Measurements from ENCODE around the gene GFER. TPM values are rescaled to one million over a fixed set of nuclear protein-coding genes. Genes with fewer than 3 reads are reported as not detected.

Gene GFER
- total RNA-seq, 1 experiment from 2014 or later = 24.1 TPM

DNA sequence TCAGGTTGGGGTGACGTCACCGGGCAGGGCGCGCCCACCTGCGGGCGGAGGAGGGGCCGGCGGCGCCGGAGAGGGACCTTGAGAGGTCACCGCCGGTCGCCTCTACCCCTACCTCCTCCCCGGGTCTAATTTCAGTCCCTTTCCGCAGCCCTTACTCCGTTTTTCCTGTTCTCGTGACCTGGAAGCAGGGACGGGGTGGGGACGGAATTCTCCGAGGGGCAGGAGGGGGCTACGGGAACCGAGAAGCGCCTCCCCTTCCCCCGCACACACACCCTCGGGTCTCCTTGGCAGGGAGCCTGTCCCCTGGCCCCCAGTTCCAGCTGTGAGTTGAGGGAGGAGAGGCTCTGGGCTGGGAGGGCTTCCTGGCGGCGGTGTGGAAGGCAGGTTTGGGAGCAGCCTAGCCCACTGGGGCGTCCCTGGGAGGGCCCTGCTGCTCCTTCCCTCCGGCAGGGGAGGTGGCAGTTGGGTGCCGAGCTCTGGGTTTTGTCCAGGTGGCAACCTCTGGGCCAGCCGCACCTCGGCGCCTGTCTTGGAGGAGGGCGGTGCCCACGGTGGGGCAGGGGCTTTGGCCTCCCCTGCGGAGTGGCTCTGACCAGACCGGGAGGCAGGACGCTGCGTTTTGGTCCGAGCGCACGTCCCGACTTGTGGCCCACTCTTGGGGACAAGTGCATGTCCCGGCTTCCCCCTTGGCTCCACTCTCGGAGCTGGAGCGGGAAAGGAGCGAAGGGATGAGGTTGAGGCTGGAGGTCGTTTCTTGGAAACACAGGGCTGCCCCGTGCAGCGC lies 6.5 kb downstream of the GFER start:
- no peak for DNase-seq (ENCODE audit: low spot score)

DNA sequence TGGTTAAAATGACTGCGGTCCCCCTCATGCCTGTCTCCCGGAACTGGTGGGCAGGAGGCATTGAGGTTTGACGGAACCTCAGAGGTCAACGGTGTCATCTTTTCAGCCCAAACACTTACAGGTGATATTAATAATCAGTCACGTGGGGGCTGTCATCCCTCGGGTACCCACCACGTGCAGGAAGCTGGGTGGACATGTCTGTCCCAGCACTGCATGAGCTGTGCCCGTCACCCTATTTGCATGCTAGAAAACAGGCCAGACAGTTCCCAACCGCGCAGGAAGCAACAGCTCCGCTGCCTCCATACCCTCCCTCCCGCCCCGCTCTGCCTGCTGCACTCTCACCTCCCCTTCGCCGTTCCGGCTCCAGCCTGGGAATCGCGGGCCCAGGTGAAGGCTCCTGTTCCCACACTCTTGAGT lies 7.2 kb downstream of the GFER start:
- DNase-seq (ENCODE audit: low spot score) = no peak

DNA sequence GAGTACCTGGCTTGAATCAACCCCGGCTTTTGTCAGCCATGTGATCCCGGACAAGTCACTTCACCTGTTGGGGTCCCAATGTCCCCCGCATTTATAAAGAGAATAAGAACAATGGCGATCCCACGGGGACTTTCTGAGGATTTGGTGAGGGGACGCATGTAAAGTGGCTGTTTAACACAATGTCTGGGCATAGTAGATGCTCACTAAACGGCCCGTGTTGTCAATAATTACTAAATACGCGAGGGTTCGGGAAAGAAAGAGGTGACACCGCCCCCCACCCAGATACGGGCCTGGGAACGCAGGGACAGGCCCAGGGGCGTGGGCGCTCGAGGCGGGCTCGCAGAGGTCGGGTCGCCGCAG lies 7.6 kb downstream of the GFER start:
- DNase-seq (ENCODE audit: low spot score) = no peak

DNA sequence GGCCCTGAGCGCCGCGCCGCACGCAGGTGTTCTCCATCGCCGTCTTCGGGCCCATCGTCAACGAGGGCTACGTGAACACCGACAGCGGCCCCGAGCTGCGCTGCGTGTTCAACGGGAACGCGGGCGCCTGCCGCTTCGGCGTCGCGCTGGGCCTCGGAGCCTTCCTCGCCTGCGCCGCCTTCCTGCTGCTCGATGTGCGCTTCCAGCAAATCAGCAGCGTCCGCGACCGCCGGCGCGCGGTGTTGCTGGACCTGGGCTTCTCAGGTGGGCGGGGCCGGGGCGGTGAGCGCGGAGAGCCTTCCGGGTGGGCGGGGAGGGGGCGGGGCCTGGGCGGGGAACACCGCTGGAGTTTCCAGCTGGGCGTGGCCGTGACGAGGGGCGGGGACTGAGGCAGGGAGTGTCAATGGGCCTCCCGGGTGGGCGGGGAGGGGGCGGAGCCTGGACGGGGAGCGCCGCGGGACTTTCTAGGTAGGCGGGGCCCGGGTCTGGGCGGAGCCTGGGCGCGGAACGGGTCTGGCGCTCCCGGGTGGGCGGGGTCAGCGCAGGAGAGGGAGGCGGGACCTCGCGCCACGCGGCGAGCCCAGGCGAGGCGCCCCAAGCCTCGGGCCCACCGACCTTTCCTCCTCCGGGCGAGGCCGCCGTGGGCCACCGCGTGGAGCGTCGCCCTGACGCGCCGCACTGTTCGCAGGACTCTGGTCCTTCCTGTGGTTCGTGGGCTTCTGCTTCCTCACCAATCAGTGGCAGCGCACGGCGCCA lies 8.1 kb downstream of the GFER start:
- no peak for DNase-seq (ENCODE audit: low spot score)

DNA sequence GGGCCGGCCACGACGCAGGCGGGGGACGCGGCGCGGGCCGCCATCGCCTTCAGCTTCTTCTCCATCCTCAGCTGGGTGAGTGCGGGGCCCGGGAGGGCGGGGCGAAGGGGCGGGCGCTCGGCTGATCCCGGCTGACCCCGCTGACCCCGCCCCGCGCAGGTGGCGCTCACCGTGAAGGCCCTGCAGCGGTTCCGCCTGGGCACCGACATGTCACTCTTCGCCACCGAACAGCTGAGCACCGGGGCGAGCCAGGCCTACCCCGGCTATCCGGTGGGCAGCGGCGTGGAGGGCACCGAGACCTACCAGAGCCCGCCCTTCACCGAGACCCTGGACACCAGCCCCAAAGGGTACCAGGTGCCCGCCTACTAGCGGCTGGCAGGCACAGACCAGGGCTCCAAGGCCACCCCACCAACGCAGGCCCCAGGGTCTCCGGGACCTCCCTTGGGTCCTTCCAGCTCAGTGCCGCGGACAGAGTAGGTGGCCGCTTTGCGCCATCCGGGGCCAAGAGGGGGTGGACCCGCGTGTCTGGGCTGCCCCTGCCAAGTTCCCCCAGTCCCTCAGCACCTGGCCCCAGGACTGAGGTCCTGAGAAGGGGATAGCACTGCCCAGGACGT lies 8.8 kb downstream of the GFER start:
- no peak for DNase-seq (ENCODE audit: low spot score)

DNA sequence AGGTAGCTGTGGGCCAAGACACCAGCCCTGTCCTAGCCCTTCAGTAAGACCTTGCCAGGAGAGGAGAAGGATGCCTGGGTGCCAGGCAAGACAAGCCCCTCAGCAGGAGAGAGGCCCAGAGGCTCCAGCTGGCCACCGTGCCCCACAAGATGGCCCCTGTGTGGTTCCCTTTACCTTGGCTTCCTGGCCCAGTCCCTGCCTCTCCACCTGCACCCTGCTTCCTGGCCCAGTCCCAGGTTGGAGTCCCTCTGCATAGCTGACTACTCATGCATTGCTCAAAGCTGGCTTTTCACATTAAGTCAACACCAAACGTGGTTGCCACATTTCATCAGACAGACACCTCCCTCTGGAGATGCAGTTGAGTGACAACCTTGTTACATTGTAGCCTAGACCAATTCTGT lies 9.7 kb downstream of the GFER start:
- no peak for DNase-seq (ENCODE audit: low spot score)

DNA sequence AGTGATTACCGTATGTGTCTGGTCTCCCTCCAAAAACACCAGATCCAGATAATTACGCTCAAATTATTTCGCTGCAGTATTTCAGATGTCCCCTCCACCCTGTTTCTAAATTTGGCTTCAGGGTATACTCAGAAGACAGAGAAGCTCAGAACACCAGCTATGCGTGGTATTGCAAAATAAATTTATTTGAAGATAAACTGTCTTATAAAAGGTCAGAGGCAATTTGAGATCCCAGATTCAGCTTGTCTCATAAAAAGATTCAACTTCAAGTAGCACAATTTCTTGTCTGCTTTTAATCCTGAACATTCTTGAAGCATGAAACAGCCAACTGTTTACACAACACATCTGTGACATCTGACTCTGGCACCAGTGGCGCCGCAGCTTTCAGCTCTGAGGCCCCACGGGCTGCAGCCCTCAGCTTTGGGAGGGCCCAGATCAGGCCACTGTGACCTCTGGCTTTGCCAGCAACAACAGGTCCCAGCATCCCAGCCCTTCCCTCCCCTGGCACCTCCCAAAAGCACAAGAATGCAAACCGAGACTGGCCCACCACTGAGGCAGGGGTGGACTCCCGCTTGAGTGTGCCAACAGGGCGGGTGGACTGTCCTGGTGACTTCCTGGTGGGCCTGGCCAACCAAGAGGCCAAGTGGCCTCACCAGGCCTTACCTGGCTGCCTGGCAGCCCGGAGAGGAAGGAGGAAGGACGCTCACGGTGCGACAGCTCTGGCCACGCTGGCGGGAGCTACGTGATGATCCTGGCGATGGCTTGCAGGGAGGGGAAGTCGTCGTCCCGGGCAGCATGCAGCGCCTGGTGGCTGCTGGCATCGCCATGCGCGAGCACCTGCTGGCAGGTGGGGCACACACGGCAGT lies 13.7 kb downstream of the GFER start:
- DNase-seq (ENCODE audit: low spot score) = no peak

DNA sequence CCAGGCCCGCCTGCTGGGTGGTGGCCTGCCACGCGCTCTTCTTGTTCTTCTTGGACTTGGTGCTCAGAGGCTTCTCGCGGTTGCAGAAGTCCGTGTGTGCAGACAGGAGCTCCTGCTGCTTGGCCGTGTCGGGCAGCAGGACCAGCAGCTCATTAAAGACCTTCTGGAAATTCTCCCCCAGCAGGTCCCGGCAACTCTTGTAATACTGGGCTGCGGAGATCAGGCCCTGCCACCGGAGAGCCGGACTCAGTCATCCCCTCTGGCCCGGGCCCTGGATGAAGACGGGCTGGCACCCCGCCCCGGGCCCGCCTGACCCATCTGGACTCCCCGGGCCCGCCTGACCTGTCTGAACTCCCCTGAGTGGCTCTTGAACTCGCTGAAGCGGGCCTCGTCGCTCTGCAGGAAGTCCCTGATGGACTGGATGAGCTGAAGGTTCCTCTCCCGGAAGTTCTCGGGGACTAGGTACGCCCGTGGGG lies 14.4 kb downstream of the GFER start:
- no peak for DNase-seq (ENCODE audit: low spot score)

DNA sequence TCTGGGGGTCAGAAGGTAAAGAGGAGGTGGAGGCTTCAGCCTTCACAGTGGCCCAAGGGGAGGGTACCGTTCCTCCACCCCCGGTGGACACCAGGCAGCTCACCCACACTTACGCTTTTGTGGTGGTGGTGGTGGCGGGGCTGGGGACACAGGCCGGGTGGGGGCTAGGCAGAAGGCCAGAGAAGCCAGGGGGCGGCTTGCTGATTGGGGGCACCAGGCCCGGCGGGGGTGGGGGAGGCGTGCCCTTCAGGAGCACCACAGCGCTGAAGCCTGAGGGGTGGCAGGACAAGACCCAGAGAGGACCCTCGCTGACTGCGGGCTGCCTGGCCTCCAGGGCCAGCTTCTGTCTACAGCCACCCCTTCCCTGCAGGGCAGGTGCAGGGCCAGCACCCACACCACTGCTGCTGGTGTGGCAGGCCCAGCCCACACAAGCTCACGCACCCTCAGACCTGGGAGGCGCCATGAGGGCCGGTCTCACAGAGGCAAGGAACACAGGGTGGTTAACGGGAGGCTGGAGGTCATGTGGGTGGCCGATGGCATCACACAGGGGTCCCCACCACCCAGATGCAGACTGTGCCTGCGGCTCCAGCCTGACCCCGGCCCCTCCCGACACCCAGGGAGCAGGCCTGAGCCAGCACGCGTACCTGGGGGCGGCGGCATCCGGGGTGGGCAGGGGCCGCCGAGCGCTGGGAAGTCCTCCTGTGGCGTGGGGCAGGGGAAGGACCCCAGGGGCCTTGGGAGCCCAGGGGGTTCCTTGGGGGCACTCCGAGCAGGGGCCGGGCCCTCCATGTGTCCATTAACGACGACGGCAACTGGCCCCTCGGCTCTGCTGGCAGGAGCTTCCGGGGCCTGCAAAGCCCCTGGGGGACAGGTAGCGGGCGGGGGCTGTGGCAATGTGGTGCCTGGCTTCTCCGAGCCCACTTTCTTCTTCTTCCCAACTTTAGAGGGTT lies 15.1 kb downstream of the GFER start:
- DNase-seq (ENCODE audit: low spot score) = no peak

DNA sequence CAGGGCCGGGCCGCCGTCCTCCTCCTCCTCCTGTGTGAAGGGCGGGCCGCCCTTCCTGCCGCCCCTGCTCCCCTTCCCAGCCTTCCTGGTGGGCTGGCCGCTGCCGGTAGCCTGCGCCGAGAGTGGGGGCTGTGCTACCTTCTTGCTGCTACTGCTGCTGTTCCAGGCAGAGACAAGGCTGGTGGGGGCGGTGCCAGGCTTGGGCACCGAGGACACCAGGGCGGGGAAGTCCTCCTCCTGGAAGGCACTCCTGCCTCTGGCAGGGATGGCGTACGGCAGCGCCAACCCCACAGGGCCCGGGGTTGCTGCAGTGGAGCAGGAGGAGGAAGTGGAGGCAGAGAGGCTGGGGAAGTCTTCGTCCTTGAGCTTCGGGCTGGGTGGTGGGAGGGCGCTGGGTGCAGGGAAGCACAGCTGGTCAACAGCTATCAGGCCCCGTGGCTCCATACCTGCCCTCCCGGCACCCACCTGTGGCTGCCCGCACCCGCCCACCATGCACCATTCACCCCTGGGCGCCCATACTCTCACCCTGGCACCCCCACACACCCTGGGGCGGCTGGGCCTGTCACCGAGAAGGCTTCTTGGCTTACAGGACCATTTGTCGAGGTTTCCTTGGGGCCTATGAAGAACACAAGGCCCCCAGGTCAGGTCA lies 16.0 kb downstream of the GFER start:
- DNase-seq (ENCODE audit: low spot score) = no peak

DNA sequence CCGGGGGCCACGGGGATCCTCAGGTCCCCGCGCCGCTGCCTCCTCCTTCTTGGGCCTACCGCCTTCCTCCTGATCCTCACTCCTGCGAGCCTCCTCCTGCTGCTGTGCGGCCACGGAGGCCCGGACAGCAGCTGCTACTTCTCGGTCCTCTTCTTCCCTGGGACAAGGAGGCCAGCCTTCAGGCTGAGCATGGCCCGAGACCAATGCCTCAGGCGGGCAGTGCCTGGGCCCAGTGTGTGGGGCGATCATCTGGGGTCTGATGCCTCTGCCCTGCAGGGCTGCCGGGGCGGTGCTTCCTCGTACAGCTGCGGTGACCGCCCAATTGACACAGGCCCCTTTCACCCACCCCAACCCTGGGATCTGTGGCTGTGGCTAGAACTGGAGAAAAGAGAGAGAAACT lies 17.0 kb downstream of the GFER start:
- DNase-seq (ENCODE audit: low spot score) = no peak

DNA sequence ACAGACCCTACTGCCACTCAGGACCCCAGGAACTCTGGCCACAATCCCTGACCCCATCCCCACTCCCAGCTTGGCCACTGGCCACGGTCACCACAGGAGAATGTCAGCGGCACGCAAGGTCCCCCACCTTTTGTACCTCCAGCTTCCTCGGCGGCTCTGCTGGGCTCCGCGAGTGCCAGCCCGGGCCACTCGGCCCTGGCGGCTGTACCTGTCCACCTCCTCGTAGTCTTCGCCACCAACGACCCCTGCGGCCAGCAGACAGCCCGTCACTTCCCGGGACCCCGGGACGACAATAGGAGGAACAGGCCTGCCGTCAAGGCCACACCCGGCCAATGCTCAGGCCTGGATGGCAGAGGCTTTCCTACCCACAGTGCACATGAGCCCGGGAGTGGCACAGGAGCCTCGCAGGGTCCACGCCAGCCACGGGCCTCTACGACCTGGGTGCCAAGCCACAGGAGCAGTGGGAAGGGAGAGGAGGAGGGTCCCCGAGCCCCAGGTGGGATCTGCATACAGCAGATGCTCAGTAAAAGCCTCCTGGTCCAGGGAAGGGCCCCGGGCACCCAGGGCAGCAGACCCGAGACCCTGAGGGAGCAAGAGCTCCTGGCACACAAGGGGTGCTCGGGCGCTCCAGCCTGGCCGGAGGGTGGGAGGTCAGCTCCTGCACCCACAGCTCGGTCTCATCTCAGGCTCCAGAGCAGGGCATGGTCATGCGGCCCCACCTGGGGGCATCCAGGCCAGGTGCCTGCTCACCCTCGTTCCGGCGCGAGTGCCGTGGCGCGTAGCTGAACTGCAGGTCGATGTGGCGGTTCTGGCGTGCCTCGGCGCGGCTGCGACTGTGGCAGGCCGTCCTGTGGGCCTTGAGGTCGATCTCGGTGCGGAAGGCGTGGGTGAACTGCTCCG lies 17.7 kb downstream of the GFER start:
- DNase-seq (ENCODE audit: low spot score) = no peak

DNA sequence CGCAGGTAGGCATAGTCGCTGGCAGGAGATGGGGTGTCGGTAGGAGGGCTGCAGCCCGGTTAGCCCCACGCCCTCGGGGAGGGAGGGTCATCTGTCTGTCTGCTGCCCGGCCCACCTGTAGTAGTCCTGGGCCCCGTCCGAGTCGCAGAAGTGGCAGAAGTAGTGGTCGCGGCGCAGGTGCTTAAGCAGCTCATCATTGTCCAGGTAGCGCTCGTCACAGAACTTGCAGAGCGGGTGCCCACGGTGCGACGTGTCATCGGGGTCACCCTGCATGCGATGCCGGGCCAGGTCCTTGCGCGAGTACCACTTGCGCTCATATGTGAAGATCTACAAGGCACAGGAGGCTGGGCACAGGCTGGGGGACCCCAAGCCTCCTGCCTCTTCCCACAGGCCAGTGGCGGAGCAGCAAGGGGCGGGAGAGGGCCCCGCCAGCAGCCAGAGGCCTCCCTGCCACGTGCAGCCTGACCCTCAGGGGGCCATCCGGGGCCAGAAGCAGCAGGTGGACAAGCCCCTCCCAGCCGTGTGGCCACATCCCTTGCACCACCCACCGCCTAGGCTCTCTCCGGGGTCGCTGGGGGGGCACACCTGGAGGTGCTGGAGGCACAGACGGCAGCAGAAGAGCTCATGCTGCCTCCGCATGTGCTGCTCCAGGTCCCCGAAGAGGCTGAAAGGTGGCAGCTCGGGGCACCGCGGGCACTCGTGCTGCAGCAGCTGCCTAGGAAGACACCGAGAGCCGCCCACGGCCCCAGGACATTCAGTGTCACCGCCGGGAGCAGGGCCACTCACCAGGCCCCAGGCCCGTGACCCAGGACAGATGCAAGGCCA lies 18.6 kb downstream of the GFER start:
- DNase-seq (ENCODE audit: low spot score) = no peak

DNA sequence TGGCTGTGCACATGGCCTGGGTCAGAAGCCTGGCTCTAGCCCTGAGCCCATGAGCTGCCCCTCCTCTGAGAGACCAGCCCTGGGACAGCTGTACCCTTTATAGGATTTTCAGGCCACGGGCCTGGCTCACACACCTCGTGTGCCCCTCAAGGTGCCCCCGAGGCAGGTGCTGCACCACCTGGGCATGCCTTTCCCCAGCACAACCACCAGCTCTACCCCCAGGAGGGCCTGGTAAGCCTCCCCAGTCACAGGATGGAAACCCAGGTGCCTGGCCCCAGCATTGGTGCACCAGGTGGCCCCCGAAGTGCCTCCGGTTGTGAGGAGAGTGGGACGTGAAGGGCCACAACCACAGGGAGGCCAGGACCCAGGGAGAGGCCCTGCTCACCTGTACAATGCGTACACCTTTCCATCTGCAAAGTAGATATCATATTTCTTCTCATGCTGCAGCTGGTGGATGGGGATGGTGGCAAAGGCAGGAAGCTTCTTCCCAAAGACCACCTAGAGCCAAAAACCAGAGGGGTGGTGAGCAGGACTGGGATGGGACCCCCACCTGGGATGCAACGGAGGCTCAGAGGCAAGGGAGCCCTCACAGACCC lies 19.3 kb downstream of the GFER start:
- no peak for DNase-seq (ENCODE audit: low spot score)

DNA sequence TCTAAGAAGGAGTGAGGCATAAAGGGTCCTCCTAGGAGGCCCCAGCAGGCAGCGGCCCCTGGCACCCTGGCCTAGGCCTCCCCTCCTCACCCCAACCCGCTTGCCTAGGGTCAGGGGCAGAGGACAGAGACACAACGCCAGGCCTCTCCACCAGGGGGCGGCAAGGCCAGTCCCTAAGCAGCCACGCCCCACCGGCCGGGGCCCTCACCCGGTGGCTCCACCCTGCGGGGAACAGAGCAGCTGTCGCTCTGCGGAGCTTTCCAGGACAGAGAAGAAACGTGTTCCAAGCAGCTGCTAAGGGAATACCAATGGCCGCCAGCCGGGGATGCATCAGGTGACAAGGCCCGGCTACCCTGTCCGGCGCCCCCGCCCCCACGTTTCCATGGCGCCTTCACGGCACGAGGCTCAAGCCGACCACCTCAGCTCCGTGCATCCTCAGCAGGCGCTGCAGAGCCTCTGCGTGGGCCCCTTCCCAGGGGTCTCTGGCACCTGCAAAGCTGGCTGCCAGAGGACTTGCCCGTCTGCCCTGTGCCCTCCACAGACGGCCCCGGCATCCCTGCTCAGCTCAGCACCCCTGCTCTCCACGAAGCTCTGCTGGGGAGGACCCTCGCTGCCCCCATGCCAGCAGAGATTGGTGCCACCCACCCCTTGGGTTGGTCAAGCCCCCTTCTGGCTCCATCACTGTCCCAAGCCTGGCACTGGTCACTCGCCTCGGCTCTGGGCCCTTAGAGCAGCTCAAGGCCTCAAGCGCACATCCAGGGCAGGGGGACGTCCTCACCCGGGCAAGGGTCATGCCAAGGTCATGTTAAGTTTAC lies 20.0 kb downstream of the GFER start:
- DNase-seq (ENCODE audit: low spot score) = peak; percentile 86

DNA sequence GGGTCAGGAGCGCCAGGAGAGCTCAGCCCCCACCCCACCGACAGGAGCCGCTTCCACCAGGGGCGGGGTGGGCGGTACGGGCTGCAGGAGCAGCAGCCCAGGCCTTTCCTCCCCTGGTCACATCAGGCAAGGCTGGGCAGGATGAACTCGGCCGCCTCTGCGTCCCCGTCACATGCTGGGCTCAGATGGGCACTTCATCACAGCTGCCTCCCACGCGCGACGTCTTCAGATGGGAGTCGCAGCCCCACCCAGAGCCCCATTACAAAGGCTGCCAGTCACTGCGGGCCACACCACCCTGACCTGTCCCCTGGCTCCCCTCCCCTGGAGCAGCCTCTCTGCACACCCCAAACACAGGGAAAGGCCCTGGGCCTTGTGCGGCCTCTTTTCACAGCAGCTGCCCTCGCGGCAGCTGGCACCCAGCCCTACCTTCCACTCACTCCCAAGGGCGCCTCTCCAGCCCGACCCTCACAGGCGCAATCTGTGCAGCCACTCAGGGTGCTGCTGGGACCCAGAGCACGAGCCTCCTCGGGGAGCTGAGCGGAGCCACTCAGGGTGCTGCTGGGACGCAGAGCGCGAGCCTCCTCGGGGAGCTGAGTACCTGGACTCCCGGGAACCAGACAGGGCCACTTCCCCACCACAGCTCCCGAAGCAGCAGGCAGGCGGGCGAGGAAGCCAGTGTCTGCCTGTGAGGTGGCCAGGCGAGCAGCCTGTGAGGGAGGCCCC lies 21.0 kb downstream of the GFER start:
- no peak for DNase-seq (ENCODE audit: low spot score)
